ENCODE measurements around the gene PAK5.

PAK5 gene

DNA sequence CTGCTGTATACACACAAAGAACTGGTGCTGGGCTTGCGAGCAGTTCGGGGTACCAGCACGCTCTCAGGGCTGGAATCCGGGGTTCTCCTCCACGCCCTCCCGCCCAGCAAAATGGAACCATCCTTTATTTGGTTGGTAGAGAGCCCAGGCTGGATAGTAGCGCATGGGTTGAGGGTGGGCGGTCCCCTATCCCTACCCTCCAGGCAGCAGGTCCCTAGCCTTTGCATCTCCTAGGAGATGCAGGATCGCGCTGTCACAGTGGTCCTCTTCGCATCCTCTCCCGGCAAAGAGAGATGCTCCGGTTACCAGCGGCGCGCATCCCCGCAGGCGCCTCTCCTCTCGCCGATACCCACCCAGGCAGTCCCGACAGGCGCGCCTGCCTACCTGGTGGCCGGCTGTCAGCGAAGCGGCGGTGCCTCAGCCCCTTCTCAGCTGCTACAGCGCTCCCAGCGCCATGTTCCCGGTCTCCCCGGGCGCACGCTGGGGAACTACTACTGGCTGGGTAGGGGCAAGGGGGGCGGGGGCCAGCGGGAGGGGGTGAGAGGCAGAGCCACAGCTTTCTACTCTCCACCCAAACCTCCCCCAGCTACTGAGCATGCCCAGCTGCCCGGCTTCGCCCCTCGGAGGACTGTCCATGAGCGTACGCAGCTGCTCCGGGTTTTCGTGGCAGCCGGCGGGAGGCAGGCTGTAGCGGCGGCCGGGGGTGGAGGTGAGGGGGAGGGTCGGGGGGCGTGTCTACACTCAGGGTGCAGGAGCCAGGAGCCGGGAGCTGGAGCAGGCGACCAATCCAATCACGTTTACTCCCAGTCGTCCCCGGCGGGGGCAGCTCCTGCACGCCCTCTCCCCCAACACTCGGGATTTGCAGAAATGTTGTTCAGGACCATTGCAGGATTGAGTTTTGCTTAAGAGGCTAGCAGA, at the start of gene PAK5:
PAK5 (minus strand) TSS at position 699 of the 918 bp plus-strand sequence. CDS start 194,748 bp downstream, outside the sequence.
- DNase-seq, result no peak

DNA sequence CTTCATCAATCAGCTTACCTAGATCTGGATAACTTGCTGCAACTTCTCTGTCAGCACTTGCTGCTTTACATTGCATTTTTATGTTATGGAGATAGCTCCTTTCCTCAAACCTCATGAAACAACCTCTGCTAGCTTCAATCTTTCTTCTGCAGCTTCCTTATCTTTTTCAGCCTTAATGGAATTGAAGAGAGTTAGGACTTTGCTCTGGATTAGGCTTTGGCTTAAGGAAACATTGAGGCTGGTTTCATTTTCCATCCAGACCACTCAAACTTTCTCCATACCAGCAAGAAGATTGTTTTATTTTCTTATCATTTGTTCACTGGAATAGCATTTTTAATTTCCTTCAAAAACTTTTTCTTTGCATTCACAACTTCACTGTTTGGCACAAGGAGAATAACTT, 48.8 kb upstream of the PAK5 start:
- no peak for DNase-seq

DNA sequence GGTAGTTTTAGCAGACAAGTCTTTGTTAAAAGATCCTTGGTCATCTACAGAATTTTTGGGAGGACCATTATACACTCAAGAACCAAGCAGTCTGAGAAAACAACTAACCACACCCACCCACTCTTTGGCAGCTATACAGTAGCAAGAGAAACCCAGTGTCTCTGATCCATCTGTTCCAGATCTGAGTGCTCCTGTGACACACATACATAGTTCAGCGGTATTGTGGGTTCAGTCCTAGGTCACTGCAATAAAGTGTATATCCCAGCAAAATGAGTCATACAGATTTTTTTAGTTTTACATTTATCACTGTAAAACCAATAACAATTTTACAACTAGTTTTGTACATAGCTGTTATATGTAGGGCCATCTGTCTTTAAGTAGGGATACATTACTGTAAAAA, 47.4 kb upstream of the PAK5 start:
- DNase-seq, result no peak

DNA sequence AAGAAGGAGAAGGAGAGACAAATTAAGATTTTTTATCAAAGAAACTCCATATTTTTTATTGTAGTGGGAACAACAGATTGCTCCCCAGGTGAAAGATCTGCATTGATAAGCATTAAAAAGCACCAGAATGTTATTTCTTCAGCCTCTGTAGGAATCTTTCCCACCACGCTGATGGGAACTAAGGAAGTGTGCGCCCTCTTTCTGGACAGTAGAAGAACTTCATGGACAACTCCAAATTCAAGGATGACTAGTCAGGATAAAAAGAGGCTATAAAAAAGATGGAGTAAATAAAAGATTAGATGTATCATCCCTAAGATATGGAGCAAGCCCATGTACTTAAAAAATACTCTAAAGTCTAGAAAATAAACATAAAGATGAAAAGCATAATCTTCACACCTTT, 45.8 kb upstream of the PAK5 start:
- no peak for DNase-seq

DNA sequence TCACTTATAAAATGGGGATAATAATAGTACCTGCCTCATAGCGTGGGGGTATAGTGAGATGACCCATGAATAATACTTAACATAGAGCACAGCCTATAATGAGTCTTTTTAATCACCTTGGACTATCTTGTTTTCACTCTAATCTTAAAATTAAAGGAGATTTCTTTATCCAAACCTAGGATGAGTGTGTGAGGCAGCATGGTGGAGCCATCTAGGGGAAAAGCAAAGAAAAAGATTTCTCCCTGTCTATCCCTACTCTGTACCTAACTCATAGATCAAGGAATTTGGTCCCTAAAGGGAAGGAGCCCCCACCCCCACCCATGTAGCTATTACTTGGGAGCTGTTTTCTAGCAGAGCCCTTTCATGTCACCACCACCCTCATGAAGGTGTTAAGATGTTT, 45.2 kb upstream of the PAK5 start:
- DNase-seq, result no peak

DNA sequence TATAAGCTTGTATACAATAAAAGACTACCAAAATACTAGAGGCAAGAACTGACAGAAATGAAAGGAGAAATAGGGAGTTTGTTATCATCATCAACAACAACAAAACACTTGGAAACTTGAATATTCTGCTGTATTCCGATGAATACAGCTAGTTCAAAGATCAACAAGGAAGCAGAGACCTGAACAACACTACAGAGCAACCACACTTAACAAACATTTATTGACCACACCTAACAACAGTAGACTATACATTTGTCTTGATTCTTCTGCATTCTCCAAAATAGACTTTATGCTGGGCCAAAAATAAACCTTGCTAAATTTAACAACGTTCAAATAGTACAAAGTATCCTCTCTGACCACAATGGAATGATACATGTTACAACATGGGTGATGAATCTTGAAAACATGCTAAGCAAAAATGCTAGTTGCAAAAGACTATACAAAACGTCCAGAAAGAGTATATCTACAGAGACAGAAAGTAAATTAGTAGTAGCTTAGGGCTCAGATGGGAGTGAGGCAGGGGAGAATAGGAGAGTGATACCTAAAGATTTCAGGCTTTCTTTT, 39.1 kb upstream of the PAK5 start:
- DNase-seq, result no peak

DNA sequence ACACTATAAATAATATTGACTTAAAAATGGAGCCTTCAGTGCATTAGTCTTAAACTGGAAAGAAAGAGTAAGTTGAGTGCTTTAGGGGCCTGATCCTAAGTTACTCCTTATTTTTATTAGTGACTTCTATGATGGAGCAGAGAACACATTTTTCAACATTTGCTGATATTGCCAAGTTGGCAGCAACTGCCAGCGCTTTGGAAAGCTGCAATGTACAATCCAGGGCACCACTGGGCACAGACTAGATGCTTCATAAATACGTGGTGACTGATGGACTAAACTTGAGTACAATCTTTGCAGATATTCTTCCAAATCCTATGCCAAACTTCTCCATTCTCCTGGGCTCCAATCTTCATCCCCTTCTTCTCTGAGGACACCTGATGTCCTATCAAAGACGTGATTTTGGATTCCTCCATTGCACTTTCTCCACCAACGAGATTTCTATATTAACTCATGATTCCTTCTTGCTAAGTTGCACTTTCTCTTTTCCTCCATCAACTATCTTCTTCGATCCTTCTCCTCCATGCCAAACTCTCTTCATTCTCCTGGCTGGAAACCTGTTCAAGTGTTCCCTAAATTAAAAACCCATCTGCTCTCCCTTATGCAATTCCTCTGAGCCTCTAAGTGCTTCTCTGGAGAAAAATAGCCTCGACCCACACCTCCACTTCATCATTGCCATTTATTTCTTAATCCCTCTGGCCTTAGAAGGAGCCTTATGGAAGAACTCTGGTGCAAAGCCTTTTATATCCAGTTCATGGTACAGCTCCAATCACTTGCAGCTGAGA, 28.5 kb upstream of the PAK5 start:
- DNase-seq, result no peak

DNA sequence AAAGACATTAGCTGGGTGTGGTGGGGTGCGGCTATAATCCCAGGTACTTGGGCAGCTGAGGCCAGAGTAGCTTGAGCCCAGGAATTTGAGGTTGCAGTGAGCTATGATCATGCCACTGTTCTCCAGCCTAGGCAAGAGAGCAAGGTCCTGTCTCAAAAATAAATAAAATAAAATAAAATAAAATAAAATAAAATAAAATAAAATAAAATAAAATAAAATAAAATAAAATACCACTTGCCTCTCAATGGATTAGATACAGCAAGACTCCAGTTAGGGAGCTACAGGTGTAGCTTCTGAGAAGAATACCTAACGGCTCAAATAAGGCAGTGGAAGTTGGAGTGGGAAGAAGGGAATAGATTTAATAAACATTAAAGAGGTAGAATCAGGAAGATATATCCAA, 13.7 kb upstream of the PAK5 start:
- no peak for DNase-seq

DNA sequence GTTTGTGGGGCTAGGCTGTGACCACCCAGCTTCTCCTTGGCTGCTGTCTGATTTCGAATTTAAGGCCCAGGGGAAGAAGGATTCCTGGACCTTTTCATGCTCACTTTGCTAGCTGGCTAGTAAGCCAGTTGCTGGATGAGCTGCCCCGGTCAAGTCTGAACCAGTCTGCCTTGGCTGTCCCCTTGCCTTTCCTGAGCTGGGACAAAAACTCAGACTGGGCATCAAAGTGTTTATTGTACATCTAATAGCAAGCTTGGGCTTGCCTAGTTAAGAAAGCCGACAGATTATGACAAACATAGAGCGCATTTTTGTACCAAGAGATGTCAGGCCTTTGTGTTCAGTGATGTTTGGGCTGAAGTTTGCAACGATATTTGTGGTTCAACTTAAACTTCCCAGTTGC, 750 bp upstream of the PAK5 start:
- DNase-seq, result no peak

DNA sequence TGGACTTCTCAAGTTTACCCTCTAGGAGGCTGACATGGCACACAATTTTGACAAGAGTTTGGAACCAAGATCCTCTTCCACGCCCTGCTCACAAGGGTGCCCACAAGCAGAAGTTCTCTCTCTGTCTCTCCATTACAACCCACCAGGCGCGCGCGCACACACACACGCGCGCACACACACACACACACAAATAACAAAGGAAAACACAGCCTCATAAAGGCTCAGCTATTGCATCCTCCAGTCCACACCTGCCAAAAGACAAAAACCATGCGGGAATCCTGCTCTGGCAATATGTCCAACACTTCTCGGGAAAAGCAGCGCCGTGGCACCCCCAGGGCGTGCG, 870 bp downstream of the PAK5 start:
- no peak for DNase-seq

DNA sequence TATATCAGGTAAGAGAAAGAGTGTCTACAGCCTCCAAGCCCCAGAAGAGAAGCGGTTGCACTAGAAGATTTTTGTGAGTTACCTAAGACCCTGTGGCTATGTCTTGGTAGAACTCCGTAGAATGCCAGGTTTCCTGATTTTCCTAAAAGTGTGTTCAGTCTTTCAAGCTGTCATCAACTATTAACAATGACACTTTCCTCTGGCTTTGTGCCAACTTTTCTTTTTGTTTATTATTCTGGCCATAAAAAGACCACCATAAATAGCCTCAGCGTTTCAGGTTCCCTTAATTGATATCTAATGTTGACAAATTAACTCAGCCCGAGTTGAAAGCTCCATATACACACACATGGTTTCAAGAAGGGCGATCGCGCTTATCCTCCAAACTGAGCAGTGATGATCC, 1.2 kb downstream of the PAK5 start:
- no peak for DNase-seq

DNA sequence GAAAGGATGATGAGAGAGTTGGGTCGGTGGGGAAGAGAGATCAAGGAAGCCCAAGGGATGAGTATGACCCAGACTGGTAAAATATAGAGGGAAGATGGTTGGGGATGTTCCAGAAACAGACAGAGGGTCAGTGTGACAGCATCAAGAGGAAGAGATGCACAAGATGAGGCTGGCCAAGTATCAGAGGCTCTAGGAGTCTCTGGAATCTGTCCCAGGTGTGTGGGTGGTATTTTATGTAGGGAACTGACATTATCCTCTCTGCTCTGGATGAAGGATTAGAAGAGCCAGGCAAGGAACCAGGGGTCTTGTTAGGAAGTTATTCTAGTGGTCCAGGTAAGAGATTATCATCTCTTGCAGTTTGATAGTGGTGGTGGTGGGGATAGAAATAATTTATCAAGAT, 3.6 kb downstream of the PAK5 start:
- DNase-seq, result no peak

DNA sequence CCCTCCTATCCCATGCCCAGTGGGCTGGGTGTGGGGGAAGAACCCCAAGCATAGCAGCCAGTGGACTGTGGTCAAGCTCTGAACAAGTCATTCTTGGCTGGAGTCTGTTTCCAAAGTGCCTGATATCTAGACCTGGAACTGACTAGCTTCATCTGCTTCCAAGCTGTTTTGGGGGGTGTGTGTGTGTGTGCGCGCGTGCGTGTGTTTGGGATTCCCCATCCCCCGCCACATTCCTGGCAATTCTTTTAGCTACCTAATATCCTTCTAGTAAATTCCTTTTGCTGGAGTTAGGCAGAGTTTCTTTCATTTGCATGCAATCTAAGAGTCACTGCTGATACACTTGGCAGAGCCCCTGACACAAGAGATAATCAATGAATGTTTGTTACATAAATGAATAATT, 7.8 kb downstream of the PAK5 start:
- DNase-seq, result no peak

DNA sequence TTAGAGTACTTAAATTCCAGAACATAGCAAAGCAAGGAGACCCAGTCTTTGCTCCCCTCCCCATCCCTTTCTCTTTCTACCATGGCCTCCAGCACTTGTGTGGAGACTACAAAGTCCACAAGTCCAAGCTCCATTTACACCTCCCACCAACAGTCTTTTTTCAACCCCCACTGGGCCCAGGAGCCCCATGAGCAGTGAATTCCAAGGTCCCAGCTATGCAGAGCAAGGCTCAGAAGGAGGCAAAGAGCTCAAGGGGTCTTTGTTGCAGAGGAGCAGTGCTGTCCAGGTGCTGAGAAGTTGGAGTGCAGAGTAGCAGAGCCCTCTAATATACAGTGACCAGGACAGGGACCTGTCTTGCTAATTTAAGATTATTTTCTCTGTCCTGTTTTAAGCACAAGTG, 9.0 kb downstream of the PAK5 start:
- DNase-seq, result no peak

DNA sequence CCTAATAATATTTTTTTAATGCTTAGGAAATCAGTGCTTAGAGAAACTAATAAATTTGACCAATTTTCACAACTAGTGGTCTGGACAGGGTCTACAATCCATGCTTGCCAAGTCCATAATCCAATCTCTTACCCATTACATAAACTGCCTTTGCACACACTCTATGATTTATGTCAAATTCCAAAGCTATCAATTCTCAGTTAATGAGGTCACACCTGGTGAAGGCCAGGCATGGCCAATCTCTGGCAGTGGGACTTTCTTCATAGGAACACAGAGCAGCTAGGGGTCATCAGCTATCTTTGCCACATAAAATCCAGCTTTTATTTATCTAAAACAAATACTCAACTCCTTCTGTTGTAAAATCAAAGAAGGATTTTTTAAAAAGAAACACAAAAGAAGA, 21.2 kb downstream of the PAK5 start:
- DNase-seq, result no peak

DNA sequence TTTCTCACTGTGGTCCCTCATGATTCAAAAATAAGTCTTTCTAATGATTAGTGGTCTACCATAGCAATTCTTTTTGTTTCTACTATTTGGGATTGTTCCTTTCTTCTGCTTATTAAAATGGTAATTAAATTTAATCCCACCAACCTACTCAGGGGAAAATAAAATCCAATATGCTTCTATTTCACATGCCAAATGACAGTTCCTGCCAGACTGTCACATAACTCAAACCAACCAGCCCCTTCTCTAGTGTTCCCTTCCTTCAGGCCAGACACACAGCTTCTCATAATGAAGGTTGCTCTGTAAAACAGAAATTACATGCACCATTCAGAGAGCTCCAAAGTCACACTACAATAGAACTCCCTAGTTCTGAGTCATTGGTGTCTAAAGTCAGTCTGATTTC, 23.2 kb downstream of the PAK5 start:
- DNase-seq, result no peak

DNA sequence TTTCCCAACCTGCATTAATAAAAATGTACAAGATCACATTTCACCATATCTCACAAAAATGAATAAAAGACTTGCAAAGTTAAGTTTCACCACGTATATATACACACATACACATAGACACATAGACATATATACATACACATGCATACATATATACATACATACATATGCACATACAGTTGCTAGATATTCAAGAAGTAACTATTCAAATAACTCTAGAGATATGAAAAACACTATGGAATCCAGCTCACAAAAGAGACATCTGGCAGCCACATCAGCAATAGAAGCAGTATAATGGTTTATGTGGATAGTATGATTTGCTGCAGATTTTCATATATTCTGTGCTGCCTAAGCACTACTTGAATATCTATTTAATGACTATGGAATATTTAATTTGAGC, 28.1 kb downstream of the PAK5 start:
- no peak for DNase-seq

DNA sequence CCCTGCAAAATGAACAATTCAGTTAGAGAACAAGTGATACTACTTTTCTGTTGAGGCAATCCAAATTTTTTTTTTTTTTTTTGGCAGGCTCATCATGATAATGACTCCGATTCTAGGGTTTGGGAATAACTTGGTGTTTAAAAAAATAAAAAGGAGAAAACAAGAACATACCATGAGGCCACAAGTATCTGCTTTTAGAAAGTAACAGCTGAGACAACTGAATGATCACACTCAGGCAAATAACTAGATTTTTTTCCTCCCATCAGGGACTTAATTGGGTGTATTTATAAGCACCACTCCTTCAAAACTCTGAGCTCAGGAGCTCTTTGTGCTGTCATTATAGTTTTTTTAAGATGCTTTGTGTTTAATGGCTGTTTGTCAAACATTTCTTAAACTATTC, 29.6 kb downstream of the PAK5 start:
- DNase-seq, result no peak

DNA sequence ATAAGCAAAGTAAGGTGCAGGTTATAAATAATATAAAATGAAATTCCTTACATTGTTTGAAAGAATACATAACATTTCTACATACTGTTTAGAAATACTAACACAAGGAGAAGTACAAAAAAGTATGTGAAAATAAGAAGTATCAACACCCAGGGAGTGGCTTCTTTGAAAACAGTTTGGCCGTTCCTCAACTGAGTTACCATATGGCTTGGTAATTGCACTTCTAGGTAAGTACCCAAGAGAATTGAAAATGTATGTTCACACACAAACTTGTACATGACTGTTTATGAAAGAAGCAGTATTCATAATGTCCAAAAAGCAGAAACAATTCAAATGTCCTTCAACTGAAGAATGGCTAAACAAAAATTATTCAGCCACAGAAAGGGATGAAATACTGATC, 30.7 kb downstream of the PAK5 start:
- DNase-seq, result no peak

DNA sequence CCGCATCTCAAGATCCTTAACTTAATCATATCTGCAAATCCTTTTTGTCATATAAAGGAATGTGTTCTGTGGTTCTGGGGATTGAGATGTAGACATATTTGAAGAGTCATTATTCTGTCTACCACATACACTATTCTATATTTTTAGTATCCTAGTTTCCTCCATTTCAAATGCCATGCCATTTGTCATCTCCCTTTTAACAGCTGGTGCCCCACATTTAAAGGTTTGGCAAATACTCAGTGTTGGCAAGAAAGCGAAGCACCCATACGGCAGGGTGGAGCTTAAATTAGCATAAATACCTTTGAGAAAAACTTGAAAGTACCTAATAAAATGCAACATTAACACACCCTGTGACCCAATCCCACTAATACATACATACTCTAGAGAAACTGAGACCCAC, 31.7 kb downstream of the PAK5 start:
- no peak for DNase-seq

DNA sequence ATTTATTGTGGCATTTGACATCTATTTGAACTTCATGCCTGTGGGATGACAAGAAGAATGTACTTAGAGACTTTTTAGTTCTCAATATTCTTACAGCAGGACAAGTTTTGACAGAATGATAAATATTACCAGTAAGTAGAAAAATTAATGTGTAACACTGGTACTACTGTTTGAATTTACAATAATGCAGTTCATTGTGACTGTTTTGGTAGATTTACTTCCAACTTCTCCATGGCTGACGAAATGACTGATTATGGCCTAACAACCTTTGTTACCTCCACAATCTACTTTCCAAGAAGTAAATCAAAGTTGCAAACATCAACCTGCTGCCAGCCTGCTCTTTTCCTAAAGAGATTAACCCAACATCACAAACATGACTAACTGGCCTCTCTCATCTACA, 38.5 kb downstream of the PAK5 start:
- DNase-seq, result no peak

DNA sequence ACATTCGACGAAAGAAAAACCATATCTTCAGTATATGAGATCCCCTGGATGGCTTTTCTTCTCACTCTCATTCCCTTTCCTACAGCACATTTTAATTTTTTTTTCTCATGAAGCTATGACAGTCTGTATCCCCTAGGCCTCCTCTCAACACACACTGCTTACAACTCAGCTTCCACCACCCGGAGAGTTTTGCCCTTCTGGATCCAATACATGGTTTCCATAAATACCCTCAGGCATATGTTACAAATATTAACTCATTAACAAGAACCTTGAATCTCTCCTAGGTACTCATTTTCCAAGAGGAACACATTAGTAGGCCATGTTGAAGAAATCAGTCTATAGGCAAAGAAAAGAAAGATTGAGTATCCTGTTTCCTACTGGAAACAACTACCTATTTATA, 44.0 kb downstream of the PAK5 start:
- no peak for DNase-seq

DNA sequence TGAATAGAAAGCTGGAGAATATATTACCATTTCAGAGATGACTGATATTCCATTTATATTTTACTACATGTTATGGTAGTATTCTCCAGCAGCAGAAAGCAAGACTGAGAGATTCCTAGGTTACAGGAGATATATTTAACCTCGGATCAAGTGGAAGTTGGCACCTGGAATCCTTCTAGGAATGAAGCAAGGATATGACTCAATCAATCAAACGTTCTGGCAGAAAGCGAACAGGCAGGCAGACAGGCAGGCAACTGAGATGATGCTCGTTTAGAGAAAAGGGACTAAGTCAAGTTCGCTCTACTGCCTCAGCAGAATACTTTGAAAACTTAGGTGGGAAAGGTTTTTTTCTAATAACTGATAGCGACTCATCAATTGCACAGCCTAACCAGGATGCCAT, 46.2 kb downstream of the PAK5 start:
- no peak for DNase-seq

DNA sequence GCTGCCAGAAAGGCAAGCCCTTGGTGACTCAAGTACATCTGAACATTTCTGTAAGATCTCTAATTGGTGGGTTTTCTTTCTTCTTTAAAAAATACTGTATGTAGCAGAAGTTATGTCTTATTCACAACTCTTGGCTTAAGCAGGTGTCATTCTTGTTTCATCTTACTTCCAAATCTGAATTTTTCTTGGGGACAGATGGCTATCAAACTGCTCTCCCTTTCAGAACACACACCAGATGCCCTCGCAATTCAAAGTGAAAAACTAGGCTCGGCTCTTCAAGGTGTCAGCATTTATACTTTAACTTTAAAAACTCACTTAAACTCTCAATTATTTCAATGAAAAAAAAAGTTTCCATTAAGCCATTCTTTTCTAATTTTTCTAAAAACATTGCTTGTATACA, 49.7 kb downstream of the PAK5 start:
- DNase-seq, result no peak
